ENCODE results near the gene MED13.

MED13 gene, protein sequence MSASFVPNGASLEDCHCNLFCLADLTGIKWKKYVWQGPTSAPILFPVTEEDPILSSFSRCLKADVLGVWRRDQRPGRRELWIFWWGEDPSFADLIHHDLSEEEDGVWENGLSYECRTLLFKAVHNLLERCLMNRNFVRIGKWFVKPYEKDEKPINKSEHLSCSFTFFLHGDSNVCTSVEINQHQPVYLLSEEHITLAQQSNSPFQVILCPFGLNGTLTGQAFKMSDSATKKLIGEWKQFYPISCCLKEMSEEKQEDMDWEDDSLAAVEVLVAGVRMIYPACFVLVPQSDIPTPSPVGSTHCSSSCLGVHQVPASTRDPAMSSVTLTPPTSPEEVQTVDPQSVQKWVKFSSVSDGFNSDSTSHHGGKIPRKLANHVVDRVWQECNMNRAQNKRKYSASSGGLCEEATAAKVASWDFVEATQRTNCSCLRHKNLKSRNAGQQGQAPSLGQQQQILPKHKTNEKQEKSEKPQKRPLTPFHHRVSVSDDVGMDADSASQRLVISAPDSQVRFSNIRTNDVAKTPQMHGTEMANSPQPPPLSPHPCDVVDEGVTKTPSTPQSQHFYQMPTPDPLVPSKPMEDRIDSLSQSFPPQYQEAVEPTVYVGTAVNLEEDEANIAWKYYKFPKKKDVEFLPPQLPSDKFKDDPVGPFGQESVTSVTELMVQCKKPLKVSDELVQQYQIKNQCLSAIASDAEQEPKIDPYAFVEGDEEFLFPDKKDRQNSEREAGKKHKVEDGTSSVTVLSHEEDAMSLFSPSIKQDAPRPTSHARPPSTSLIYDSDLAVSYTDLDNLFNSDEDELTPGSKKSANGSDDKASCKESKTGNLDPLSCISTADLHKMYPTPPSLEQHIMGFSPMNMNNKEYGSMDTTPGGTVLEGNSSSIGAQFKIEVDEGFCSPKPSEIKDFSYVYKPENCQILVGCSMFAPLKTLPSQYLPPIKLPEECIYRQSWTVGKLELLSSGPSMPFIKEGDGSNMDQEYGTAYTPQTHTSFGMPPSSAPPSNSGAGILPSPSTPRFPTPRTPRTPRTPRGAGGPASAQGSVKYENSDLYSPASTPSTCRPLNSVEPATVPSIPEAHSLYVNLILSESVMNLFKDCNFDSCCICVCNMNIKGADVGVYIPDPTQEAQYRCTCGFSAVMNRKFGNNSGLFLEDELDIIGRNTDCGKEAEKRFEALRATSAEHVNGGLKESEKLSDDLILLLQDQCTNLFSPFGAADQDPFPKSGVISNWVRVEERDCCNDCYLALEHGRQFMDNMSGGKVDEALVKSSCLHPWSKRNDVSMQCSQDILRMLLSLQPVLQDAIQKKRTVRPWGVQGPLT (N-terminal part only)

DNA sequence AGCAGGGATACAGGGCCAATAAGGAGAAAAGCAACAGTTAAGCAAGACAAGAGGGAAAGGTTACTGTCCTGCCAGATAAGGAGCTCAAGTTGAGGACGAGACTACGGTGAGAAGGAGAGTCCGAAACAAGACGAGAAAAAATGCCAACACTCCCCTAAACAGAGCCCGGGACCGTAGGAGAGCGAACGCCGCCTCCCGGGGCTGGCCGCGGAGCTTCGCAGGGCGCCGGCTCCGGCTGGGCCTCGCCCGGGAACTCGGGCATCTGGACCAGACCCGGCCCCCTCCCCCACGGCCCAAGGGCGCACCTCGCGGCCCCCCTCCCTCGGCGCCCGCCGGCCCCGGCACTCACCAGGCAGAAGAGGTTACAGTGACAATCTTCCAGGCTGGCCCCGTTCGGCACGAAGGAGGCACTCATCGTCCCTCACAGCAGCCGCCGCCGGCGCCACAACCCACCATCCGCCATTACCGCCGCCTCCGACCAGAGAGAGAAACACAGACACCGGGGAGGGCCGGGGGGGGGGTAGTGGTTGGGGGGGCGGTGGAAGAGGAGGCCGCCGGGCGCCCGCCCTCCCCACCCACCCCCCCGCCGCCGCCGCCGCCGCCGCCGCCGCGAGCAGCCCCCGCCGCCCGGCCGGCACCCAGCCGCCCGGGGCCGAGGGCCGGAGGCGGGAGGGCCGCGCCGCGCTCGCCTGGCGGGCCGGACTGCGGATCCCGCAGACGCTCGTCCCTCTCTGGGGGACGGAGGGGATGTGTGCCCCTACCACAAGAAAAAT, at the start of gene MED13:
Gene MED13 (minus strand): TSS at position 488 of the 773 bp plus-strand sequence. CDS start 73 bp downstream, at position 415.
- DNase-seq, result peak; percentile 61

DNA sequence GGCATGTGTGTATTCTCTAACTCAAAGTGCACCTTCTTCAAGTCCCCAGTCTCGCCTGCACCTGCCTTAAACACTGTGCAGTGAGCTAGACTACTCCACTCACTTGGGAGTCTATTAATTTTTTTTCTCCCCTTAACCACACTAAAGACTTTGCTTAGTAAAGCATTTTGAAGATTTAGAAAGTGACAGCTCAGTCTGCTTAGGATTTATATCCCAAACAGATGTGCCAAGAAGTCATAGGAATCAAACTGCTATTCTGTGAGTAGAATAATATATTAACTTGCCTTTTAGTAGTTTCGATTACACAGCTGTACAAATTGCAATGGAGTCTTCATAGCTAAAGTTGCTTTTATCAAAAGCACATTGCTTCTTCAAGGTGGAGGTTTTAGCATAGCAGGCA, 47.2 kb upstream of the MED13 start:
- no peak for DNase-seq

DNA sequence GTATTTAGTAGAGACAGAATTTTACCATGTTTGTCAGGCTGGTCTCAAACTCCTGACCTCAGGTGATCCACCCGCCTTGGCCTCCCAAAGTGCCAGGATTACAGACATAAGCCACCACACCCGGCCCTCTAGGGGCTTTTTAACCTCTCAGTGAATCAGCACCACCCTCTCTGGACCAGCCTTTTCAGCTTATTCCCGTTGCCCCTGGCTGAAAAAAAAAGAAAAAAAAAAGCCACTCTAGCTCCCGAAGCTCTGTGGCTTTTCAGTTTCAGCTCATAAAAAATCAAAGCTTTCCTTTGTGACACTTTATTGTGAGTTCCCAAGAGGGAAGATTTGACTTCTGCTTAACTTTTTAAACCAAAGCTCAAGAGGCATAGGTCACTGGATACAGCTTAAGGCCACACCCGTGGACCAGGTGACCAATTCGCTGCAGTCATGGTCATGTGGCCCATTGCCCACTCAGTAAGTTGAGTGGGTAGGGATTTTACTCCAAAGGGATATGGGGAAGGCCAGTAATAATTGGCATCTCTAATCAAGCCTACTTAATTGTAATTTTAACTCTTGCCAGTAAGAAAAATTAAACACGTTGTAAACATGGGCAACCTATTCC, 46.6 kb upstream of the MED13 start:
- DNase-seq, result no peak

DNA sequence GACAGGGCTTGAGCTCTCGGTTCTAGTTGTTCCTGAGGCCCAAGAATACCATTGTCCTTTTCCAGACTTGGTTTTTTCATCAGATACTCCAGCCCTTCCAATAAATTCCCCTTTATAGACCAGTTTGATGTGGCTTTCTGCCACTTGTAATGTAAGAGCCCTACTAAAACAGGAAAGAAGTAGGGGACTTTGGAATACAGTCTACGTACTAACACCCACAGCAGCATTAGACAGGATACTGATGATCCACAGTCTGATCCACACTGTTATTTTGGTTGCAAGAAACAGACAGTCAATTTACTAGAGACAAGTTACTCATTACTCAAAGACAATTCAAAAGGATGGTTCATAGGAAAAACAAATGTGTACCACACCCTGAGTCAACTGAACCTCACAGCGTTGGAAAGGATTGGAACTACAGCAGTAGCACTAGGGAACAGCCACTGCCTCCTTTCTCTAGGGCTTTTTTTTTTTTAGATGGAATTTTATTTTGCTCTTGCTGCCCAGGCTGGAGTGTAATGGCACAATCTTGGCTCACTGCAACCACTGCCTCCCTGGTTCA, 45.9 kb upstream of the MED13 start:
- no peak for DNase-seq

DNA sequence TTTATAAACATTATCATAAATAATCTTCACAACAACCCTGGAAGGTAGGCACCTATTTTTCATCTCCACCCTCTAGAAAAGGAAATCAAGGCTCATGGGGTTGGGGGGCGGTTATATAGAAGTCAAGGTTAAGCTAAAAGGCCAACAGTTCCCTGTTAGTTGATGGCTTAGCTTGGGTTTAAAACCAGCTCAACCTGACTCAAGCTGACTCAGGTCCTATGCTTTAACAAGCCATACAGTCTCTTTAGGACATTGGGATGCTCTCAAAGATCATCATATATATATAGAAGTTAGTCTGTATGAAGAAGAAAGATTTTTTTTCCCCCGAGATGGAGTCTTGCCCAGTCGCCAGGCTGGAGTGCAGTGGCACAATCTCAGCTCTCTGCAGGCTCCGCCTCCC, 44.8 kb upstream of the MED13 start:
- DNase-seq, result no peak

DNA sequence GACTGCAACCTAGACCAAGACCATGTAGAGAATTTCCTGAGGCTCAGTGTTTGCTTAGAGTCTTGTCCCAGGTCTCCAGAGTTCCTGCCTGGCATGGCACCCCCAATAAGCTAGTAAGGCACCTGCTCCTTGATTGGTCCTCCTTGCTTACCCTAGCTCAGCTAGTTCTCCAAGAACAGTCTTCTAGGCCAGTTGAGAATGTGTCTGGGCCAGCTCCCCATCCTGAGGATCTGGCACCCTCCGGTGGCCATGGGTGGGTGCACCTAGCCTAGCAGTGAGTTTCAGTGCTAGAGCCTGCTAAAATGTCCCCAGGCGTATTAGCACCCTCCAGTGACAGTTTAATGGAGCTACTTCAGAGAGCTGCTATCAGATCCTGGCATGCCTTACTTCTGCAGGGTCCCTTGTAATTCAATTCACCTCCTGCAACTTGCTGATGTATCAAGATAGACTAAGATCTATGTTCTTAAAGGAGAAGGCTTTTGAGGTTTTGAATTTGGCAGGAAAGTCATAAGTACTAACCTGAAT, 44.4 kb upstream of the MED13 start:
- peak; percentile 72 for DNase-seq

DNA sequence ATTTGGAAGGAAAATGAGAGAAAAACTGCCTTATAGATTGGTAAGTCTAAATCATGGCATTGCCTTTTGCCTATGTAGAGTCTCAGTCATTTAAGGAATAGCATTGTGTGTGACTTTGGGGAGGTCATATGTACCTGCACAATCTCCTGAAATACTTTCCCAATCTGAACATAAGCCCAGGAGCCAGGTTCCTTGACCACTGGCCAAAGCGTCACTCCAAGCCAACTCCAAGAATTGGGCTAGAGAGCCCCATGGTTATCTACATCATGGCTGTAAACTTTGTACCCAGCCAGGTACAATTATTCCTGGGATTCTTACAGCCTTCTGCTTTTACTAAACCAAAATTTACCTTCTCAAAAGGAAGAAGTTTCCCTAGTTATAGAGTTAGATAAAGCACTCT, 40.8 kb upstream of the MED13 start:
- no peak for DNase-seq

DNA sequence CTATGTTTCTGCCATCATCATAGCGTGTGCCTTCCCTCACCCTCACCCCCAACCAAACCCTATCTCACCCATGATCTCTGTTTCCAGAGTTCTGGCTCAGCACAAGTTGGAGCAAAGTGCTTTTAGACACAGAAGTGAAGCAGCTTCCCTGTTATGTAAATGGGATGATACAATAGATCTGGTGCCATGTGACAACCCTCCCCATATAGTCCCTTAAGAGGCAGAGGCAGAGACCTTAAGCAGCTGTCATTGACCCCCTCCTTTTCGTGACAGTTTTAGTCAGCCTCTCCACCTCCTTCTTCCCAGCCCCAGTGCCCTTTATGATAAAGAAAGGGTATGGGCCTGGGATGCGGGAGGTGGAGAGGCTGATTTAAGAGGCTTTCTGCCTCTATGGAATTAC, 40.3 kb upstream of the MED13 start:
- no peak for DNase-seq

DNA sequence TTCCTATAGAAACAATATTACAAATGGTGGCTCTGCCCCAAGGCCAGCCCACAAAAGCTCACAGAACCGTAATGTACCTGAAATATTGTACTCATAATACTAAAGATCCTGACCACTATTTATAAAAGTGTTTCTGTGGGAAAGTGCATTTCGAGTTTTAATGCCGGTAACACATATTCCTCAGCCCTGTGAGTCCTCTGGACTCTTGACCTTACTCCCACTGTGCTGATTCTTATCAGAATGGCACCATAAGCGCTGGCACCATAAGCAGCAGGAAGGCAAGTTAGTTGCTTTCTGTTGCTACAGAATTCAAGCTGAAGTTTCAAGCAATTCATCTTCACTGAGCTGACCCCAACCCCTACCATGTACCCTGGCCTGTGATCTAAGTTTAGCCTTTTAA, 36.4 kb upstream of the MED13 start:
- DNase-seq, result no peak

DNA sequence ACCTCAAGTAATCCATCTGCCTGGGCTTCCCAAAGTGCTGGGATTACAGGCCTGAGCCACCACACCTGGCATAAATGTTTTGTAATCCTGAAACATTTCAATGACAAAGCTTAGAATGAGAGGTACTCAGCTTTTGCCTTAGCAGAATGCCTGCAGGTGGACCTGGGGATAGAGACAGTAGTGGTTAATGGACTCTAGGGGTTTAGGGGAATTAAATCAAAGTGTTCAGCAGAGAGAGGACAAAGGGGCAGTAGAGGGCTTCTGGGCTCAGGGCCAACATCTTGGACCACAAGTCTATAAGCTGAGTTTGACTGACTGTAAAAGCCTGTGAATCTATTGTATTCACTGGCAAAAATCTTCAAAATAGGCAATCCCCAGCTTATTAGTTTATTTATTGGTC, 36.0 kb upstream of the MED13 start:
- DNase-seq, result no peak

DNA sequence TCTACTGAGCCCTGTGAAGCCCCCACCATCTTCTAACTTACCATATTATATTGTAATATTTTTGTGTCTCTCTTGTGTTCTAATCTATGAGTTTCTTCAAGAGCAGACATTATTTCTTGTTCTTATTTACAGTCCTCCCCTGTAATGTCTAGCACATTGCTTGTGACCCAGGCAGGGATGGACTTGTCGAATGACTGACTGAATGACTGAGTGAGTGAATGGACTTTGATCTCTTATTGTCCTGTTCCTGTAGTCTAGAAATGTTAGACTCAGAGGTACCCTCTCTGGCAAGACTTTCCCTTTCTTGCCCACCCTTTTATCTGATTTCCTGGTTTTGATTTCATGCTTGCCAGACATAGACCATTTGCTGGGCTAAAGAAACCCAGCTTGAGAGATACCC, 35.0 kb upstream of the MED13 start:
- DNase-seq, result no peak

DNA sequence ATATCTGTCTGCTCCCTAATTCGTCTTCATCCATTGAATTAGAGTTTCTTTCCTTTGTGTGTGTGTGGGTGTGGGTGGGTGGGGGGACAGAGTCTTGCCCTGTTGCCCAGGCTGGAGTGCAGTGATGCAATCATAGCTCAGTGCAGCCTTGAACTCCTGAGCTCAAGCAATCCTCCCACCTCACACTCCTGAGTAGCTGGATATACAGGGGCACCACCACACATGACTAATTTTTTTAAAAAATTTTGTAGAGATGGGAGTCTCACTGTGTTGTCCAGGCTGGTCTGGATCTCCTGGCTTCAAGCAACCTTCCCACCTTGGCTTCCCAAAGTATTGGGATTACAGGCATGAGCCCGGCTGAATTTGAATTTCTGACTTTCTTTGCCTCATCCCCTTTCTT, 34.5 kb upstream of the MED13 start:
- DNase-seq, result no peak

DNA sequence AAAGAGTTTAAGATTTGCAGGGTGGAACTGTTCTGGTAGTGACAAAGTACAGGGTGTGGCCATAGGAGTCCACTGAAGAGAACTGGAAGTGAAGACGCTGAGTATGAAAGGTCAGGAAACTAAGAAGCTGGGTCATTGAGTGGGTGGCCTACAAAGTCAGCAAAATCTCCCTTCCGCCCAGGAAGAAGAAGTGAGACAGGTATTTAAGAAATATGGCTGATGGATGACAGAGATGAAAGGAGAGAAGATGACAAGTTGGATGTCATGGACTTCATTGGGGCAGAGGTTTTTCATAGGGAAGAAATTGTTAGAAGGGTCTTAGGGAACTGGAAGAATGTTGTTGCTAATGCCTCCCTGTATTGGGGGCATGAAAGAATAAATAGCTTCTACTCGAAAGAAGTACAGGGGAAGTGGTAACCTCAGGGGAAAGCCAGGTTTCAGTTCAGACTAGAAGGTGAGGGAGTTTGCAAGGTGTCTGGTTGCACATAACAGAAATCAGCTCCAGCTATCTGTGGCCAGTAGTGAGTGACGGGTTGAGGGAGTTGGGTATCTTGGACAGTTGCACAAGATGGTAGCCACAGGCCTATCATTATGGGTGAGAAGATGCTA, 33.6 kb upstream of the MED13 start:
- DNase-seq, result no peak

DNA sequence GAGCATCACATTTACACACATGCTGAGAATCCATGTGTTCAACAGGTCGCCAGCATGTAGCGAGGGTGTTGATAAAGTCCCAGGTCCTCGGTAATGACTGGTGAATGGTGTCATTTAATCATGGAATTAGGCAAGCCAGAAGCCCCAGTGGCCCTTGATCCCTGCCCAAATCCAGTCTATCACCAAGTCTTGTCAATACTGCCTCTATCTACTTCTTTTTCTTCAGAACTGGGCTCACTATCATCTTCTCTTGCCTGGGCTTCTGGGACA, 31.3 kb upstream of the MED13 start:
- DNase-seq, result no peak

DNA sequence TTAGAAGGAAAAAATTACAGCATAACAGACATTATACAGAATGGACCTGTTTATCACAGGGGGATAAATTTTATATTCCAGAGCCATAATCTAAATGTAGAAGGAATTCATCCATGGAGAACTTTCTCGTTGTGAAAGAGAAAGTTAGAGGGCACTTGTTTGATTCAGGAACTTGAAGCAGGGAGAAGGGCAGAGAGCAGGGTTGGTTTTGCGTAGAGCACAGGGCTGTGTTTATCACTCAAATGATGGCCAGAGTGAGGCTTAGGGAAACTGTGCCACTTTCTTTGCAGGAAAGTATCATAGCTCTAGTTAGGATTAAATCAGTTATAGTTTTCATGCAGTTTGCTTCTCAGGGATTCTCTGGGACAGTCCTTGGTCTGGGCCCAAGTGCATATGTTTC, 29.1 kb upstream of the MED13 start:
- no peak for DNase-seq

DNA sequence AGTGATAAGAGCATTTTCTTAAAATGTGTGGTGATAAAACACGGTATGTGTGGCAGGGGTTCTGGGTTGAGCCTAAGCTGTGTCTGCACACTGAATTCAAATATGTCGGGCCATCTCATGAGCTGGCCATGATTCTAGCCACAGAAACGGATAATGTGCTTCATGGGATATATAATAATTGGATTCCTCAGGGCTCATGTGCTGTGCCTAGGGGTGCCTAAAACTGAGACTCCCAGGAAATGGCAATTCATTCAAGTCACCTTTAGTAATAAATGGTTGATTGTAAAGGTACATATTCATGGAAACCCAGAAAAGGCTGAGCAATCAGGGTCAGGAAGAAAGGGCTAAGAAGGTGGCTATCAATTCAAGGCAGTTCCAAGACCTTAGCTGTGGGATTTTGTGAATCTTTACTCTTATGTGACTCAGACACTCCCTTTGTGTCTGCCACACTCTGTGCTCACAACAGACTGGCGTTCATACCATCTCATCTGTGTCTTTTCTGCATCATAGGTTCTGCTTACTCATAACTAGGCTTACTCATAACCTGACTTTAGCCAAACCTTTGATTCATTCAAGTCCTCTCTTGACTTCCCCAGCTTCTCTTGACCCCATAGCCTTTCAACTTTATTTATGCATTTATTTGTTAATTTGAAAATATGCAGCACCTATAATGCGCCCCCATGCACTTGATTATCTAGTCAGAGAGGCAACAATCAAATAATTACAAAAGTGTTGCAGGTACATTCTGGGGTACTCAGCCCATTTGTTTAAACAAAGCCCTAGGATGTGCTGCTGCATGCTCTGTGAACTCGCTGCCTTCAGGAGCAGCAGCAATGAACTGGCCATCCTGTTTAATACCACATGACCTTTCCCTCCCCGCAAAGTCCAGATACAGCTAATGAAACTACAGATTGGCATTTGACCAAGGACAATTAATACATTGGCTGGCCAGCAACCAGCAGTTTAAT, 28.4 kb upstream of the MED13 start:
- DNase-seq, result peak; percentile 39

DNA sequence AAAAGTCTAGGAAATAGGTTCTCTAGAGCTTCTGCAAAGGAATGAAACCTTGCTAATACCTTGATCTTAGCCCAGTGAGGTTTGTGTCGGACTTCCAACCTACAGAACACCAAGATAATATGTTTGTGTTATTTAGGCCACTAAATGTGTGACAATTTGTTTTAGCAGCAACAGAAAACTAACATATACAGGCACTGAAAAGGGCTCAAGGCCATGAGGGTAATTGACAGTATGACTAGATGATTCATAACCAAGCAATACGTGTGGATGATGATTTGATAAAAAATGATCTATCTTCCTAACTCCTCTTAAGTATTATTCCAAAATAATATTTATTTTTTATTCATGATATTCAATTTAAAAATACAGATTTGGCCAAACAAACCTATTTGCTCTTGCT, 27.7 kb upstream of the MED13 start:
- no peak for DNase-seq

DNA sequence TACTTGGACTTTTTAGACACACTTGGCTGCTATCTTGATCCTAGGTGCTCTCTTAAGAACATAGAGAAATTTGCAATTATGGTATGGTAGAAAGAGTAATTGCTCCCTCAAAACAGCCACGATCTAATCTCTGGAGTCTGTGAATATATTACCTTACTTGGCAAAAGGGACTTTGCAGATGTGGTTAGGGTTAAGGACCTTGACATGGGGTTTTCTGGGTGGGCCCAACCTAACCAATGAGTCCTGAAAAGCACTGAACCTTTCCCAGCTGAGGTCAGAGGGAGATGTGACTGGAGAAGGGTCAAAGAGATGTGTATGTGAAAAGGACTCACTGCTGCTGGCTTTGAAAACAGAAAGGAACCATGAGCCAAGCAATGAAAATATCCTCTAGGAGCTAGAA, 26.7 kb upstream of the MED13 start:
- DNase-seq, result no peak

DNA sequence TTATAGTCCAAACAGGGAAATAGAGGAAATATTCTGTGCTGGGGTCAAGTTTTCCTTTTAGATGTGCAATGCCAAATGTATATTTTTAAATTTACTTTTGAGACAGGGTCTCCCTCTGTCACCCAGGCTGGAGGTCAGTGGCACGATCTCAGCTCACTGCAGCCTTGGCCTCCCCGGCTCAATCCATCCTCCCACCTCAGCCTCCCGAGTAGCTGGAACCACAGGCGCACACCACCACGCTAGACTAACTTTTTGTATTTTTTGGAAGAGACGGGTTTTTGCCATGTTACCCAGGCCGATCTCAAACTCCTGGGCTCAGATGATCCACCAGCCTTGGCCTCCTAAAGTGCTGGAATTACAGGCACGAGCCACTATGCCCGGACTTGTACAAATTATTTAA, 25.8 kb upstream of the MED13 start:
- no peak for DNase-seq
